CD14-positive monocyte (primary cell): Measurements from ENCODE around the gene ZFPM1. TPM values are rescaled to one million over a fixed set of nuclear protein-coding genes. Genes with fewer than 3 reads are reported as not detected.

ENCODE experiments used
- DNase-seq, 3 donors: peaks; one replicate each; pipeline ENCODE4 v3.0.0-alpha.2; 2011 to 2022
- H2AFZ ChIP-seq: 2 replicates; pipeline ENCODE4 v1.6.0; 2012; ENCODE audit warnings: mild to moderate bottlenecking, low read depth, low read length, inconsistent platforms; ENCODE audit not compliant: insufficient read depth, poor library complexity, severe bottlenecking
- H3K27ac ChIP-seq, 2 donors: 1 replicate in 1 of 2; 2 replicates in 1 of 2; pipeline ENCODE4 v1.5.1; 2012 to 2013; ENCODE audit warnings: low read length in 2 of 2, control low read depth in 1 of 2, inconsistent platforms in 1 of 2, low read depth in 1 of 2, mild to moderate bottlenecking in 1 of 2
- H3K27me3 ChIP-seq, 2 donors: one replicate each; pipeline versions ENCODE4 v1.6.0 to v1.6.1; 2011 to 2013; ENCODE audit warnings: low read length in 2 of 2; ENCODE audit not compliant: control insufficient read depth in 2 of 2, insufficient read depth in 2 of 2
- H3K36me3 ChIP-seq, 2 donors: replicated peaks in 1 of 2; 1 replicate in 1 of 2; 2 replicates in 1 of 2; pipeline versions ENCODE4 v1.5.1 to v1.6.1; 2012 to 2013; ENCODE audit warnings: low read length in 2 of 2, control low read depth in 1 of 2, inconsistent platforms in 1 of 2, mild to moderate bottlenecking in 1 of 2; ENCODE audit not compliant: insufficient read depth in 2 of 2, control insufficient read depth in 1 of 2
- H3K4me1 ChIP-seq, 2 donors: 1 replicate in 1 of 2; 2 replicates in 1 of 2; pipeline versions ENCODE4 v1.5.1 to v1.6.1; 2012 to 2013; ENCODE audit warnings: low read length in 2 of 2, control low read depth in 1 of 2, inconsistent platforms in 1 of 2, mild to moderate bottlenecking in 1 of 2, moderate library complexity in 1 of 2; ENCODE audit not compliant: insufficient read depth in 2 of 2, control insufficient read depth in 1 of 2
- H3K4me2 ChIP-seq: replicated peaks from 2 replicates; pipeline ENCODE3; 2012; ENCODE audit warnings: low read length, moderate library complexity, mild to moderate bottlenecking; ENCODE audit not compliant: poor library complexity, severe bottlenecking; ENCODE audit errors: extremely low read depth
- H3K4me3 ChIP-seq, 3 experiments: fragments of 200-600 bp in 1 of 3; sonication (generic) in 1 of 3; replicated peaks in 1 of 3; 1 replicate in 2 of 3; 2 replicates in 1 of 3; pipeline ENCODE4 v1.5.1; 2011 to 2013; ENCODE audit warnings: low read length in 3 of 3, mild to moderate bottlenecking in 3 of 3, control low read depth in 2 of 3, low read depth in 2 of 3, inconsistent platforms in 1 of 3, moderate library complexity in 1 of 3
- H3K79me2 ChIP-seq: 2 replicates; pipeline ENCODE4 v1.6.0; 2012; ENCODE audit warnings: mild to moderate bottlenecking, control low read depth, inconsistent platforms, low read length, moderate library complexity; ENCODE audit not compliant: insufficient read depth
- H3K9ac ChIP-seq: 2 replicates; pipeline ENCODE4 v1.6.0; 2017; ENCODE audit warnings: low read length, mild to moderate bottlenecking; ENCODE audit not compliant: insufficient read depth, poor library complexity, severe bottlenecking
- H3K9me3 ChIP-seq, 2 donors: replicated peaks in 1 of 2; 1 replicate in 1 of 2; 2 replicates in 1 of 2; pipeline versions ENCODE4 v1.5.1 to v1.6.1; 2012 to 2013; ENCODE audit warnings: low read length in 2 of 2, control low read depth in 1 of 2; ENCODE audit not compliant: control insufficient read depth in 1 of 2, insufficient read depth in 1 of 2
- H4K20me1 ChIP-seq: 2 replicates; pipeline ENCODE4 v1.6.0; 2012; ENCODE audit warnings: mild to moderate bottlenecking, low read length, control low read depth, moderate library complexity; ENCODE audit not compliant: insufficient read depth
- H3K27ac Mint-ChIP-seq, 7 donors: one replicate each; pipeline ENCODE4 v1.8.0; 2020; ENCODE audit warnings: mild to moderate bottlenecking in 7 of 7, mixed read lengths in 7 of 7, moderate library complexity in 6 of 7, inconsistent platforms in 2 of 7
- H3K27me3 Mint-ChIP-seq, 3 donors: one replicate each; pipeline ENCODE4 v1.8.0; 2021 to 2022; ENCODE audit warnings: low read depth in 3 of 3, mild to moderate bottlenecking in 3 of 3, mixed read lengths in 3 of 3, moderate library complexity in 3 of 3, inconsistent platforms in 1 of 3
- H3K36me3 Mint-ChIP-seq, 2 donors: one replicate each; pipeline ENCODE4 v1.8.0; 2020; ENCODE audit warnings: mixed read lengths in 2 of 2, inconsistent platforms in 1 of 2, mild to moderate bottlenecking in 1 of 2
- H3K4me1 Mint-ChIP-seq: one replicate; pipeline ENCODE4 v1.8.0; 2020; ENCODE audit warnings: mild to moderate bottlenecking, mixed read lengths
- H3K4me3 Mint-ChIP-seq, 2 donors: one replicate each; pipeline ENCODE4 v1.8.0; 2020; ENCODE audit warnings: mild to moderate bottlenecking in 2 of 2, mixed read lengths in 2 of 2, moderate library complexity in 1 of 2
- H3K9me3 Mint-ChIP-seq, 7 donors: one replicate each; pipeline ENCODE4 v1.8.0; 2020 to 2022; ENCODE audit warnings: mixed read lengths in 7 of 7, mild to moderate bottlenecking in 6 of 7, moderate library complexity in 6 of 7, inconsistent platforms in 2 of 7
- WGBS: methylation state at CpG from one replicate; pipeline ENCODE4 v1.1.5; 2013; ENCODE audit warnings: missing lambda C conversion rate; ENCODE audit not compliant: insufficient coverage; 5-methylcytosine and 5-hydroxymethylcytosine counted together
- intact Hi-C, 2 donors: fragments of 100-400 bp; cut with micrococcal nuclease; formaldehyde crosslinking; loops; one replicate each; pipeline versions ENCODE4 v1.15.0 to v1.15.1; 2023
- polyA plus RNA-seq, 3 donors: library from polyadenylated mRNA; depleted of rRNA in 1 of 3; unstranded in 2 of 3; stranded (reverse) in 1 of 3; fragments of 300-500 nt in 2 of 3; fragments of >200 nt in 1 of 3; fragmentation: Illumina TruSeq in 2 of 3; gene quantifications; 1 replicate in 2 of 3; 2 replicates in 1 of 3; pipeline ENCODE4 v1.2.3, GENCODE V29; 2012 to 2021
- TF ChIP-seq, protein P1 (sequence below): fragments of 200-600 bp; IDR thresholded peaks from one replicate; pipeline ENCODE4 v1.8.0; 2022; ENCODE audit warnings: antibody characterized with exemption, mild to moderate bottlenecking

ZFPM1 gene
- polyA plus RNA-seq, 3 donors = 0.04 to 0.19 (median 0.12) TPM

DNA sequence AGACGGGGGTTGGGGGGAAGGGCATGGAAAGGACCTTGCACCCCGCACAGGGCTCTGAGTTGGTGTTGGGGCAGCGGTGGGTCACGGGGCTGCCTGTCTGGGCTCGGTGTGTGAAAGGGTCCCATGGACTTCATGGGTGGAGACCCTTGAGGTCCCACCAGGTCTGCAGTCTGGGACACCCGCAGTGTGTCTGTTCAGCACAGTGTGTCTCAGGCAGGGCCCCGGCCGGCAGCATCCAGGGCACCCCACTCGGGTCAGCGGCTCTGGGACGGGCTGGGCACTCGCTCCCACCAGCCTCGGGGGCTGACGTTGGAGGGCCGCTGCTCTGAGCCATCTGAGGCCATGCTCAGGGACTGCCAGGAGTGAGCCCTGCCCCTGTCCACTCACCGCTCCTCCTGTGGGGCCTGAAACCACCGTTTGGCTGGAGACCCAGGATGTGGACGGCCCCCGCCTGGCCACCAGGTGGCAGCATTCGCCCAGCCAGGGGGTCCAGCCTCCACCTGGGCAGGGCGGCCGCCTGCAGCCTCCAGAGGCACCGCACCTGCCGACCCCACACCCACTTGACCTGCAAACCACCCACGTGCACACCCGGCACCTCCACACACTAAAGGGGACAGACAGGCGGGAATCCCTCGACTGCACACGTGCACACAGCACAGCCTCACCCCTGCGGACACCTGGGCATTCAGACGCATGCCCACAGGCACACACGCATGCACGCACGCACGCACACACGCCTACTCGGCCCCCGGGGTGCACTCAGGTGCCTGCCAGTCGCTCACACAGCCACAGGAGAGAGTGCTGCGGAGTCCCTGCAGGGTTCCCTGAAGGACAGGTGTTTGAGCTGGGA lies 10.1 kb upstream of the ZFPM1 start:
- Histone ChIP-seq H4K20me1 (no peaks in the 10 kb centered on the region), H3K4me2 (no peak overlapping the region), H3K27ac (no peak overlapping the region), H3K9ac (no peak overlapping the region), H3K36me3 (no peaks in the 10 kb centered on the region), H2AFZ (no peak overlapping the region), H3K4me3 (no peak overlapping the region), H3K4me1 (peaks cover under 1 to 1% of the 10 kb centered on the region in 2 donors), H3K79me2 (no peaks in the 10 kb centered on the region), H3K9me3 (peaks cover 0 to 5% of the 10 kb centered on the region in 2 donors), H3K27me3 (no peaks in the 10 kb centered on the region)
- Mint-ChIP-seq H3K36me3 (no peaks in the 10 kb centered on the region), H3K4me3 (no peak overlapping the region), H3K27me3 (peaks cover 5 to 20% (median 10%) of the 10 kb centered on the region in 3 donors), H3K4me1 (peaks cover 3% of the 10 kb centered on the region), H3K27ac (no peak overlapping the region), H3K9me3 (no peaks in the 10 kb centered on the region)
- peak; percentile 55 to 66 (median 55) for DNase-seq
- intact Hi-C loops = loop anchor here (1.0 to 5.0 kb wide), 3 partner anchors 84 to 119 kb away; no protein-coding TSS in a partner anchor
- TF ChIP-seq, protein P1, sequence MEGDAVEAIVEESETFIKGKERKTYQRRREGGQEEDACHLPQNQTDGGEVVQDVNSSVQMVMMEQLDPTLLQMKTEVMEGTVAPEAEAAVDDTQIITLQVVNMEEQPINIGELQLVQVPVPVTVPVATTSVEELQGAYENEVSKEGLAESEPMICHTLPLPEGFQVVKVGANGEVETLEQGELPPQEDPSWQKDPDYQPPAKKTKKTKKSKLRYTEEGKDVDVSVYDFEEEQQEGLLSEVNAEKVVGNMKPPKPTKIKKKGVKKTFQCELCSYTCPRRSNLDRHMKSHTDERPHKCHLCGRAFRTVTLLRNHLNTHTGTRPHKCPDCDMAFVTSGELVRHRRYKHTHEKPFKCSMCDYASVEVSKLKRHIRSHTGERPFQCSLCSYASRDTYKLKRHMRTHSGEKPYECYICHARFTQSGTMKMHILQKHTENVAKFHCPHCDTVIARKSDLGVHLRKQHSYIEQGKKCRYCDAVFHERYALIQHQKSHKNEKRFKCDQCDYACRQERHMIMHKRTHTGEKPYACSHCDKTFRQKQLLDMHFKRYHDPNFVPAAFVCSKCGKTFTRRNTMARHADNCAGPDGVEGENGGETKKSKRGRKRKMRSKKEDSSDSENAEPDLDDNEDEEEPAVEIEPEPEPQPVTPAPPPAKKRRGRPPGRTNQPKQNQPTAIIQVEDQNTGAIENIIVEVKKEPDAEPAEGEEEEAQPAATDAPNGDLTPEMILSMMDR = peak; percentile 92
- 43% methylated on average over 40 of the region's 40 CpGs for WGBS

DNA sequence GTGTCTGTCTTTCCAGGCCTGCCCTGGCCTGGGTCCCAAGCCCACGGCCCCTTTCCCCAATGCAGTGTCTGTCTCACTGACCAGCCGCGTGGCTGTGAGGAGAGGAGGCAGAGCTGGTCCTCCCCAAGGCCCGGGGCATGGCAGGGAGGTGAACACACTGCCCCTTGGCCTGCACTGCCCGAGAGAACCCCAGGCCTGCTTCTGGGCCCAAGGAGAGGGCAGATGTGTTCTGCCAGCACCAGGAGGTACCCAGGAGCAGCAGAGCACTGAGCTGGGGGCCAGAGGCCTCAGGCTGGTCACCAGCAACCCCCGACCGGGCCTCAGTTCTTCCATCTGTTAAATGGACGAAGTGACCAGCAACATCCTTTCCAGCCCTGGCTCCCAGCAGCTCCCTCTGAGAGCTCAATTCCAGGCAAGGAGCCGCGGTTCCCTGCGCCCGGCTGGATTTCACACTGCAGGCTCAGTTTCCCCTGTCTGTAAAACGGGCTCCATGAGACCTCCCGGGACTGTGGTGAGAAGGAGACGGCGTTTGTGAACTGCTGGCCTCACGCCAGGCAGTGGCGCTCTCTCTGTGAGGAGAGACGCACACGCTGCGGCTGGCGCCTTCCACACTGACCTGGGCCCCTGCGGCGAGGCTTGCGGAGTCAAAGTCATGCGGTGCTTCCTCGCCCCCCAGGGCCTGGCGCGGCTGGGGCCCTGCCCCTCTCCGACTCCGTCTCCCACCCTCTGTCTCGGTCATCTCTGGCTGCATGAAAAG lies 8.1 kb upstream of the ZFPM1 start:
- Histone ChIP-seq H3K4me2 (no peak overlapping the region), H3K9ac (no peak overlapping the region), H3K79me2 (no peaks in the 10 kb centered on the region), H3K9me3 (no peaks in the 10 kb centered on the region), H3K4me3 (no peak overlapping the region), H2AFZ (no peak overlapping the region), H3K4me1 (peaks cover 13 to 18% of the 10 kb centered on the region in 2 donors), H3K27ac (no peak overlapping the region), H4K20me1 (no peaks in the 10 kb centered on the region), H3K36me3 (no peaks in the 10 kb centered on the region), H3K27me3 (peaks cover 0 to 7% of the 10 kb centered on the region in 2 donors)
- no peak for DNase-seq
- Mint-ChIP-seq H3K27me3 (peaks cover 11 to 35% (median 18%) of the 10 kb centered on the region in 3 donors), H3K9me3 (peaks cover 0 to 2% (median 0%) of the 10 kb centered on the region in 7 donors), H3K27ac (no peak overlapping the region), H3K4me3 (no peak overlapping the region), H3K4me1 (peaks cover 19% of the 10 kb centered on the region), H3K36me3 (no peaks in the 10 kb centered on the region)
- intact Hi-C loops = loop anchor here (5.0 kb wide), 2 partner anchors 82 to 117 kb away; no protein-coding TSS in a partner anchor
- 83% methylated on average over 26 of the region's 32 CpGs for WGBS
- TF ChIP-seq, protein P1 = no peak
